Uterus (tissue), 4 donors: ENCODE results near the gene MYO1A. TPM values are rescaled to one million over a fixed set of nuclear protein-coding genes. Genes with fewer than 3 reads are reported as not detected.

Experiments used
- DNase-seq, 2 donors: peaks; one replicate each; pipeline ENCODE4 v3.0.0-alpha.2; 2019 to 2020
- H3K27ac ChIP-seq, 2 donors: fragments of 200-600 bp; sonication (generic); 1 replicate in 1 of 2; 2 replicates in 1 of 2; pipeline ENCODE4 v1.5.1; 2016 to 2018
- H3K27me3 ChIP-seq, 2 donors: fragments of 200-600 bp; sonication (generic); one replicate each; pipeline ENCODE4 v1.5.1; 2018 to 2019; ENCODE audit warnings: control low read depth in 1 of 2
- H3K36me3 ChIP-seq, 2 donors: fragments of 200-600 bp; sonication (generic); one replicate each; pipeline ENCODE4 v1.5.1; 2019; ENCODE audit warnings: control low read depth in 1 of 2
- H3K4me1 ChIP-seq, 2 donors: fragments of 200-600 bp; sonication (generic); one replicate each; pipeline ENCODE4 v1.5.1; 2018 to 2019; ENCODE audit warnings: control low read depth in 1 of 2
- H3K4me3 ChIP-seq, 2 donors: fragments of 200-600 bp; sonication (generic); 1 replicate in 1 of 2; 2 replicates in 1 of 2; pipeline ENCODE4 v1.5.1; 2018 to 2019; ENCODE audit warnings: mild to moderate bottlenecking in 1 of 2
- H3K9me3 ChIP-seq, 2 donors: fragments of 200-600 bp; sonication (generic); one replicate each; pipeline ENCODE4 v1.5.1; 2019; ENCODE audit warnings: control low read depth in 1 of 2
- POLR2A ChIP-seq, 2 donors: fragments of 450-650 bp; IDR thresholded peaks; one replicate each; pipeline ENCODE4 v1.6.1; 2016; ENCODE audit warnings: antibody characterized with exemption in 2 of 2, mild to moderate bottlenecking in 1 of 2, moderate library complexity in 1 of 2
- intact Hi-C: fragments of 100-400 bp; cut with DNase I; formaldehyde crosslinking; loops from one replicate; pipeline ENCODE4 v1.15.1; 2023; ENCODE audit warnings: low total_unique reads
- total RNA-seq, 4 donors: library from RNA; depleted of rRNA in 3 of 4; stranded (reverse); fragments of >200 nt in 3 of 4; gene quantifications; one replicate each; pipeline versions ENCODE4 v1.1.0 to v1.2.4, GENCODE V29; 2014 to 2023
- TF ChIP-seq, protein P1 (sequence below), 4 experiments: fragments of 200-600 bp in 2 of 4; fragments of 450-650 bp in 2 of 4; sonication (generic) in 2 of 4; IDR thresholded peaks; one replicate each; pipeline ENCODE4 v1.5.1; 2016 to 2019; ENCODE audit warnings: antibody characterized with exemption in 4 of 4, mild to moderate bottlenecking in 2 of 4, moderate library complexity in 1 of 4
- donor health status: DM: yes; HTN: yes; CAD: no.

Gene MYO1A
- total RNA-seq, 4 donors from 2014 or later = 0.59 to 1.3 TPM; not detected in 2

DNA sequence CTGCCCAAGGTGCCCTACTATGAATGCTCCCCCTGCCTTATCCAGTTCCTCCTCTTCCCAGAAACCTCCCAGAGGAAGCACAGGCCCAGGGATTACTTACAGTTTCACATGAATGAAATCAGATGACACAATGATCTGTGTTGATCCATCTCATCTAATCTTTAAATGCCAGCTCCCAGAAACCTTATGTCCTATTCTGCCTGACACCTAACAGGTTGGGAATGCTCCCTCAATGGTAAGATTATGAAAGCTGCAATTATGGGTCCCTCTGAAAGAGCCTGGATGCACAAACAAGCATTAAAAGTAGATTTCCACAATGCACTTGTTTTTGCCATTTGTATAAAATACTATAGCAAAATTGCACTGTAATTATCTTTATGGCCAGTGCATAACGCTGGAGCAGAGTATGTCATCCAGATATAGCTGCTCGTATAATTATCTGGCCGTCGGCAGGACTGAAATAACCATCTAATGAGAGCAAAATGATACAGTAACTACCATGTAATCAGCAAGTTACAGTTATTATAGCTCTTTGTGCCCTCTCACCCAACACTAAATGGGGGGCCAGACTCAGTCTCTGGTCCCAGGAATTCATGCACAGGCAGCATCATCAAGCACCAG, 39.2 kb downstream of the MYO1A start:
- intact Hi-C loops = no loop called here
- DNase-seq = no peak
- Histone ChIP-seq H3K9me3 (no peaks in the 10 kb centered on the region), H3K4me3 (no peak overlapping the region), H3K4me1 (peaks cover 0 to 4% of the 10 kb centered on the region in 2 donors), H3K27ac (no peak overlapping the region), H3K36me3 (no peaks in the 10 kb centered on the region), H3K27me3 (no peaks in the 10 kb centered on the region)
- no peak for TF ChIP-seq POLR2A (IDR thresholded peaks at IDR 0.05)
- TF ChIP-seq, protein P1, sequence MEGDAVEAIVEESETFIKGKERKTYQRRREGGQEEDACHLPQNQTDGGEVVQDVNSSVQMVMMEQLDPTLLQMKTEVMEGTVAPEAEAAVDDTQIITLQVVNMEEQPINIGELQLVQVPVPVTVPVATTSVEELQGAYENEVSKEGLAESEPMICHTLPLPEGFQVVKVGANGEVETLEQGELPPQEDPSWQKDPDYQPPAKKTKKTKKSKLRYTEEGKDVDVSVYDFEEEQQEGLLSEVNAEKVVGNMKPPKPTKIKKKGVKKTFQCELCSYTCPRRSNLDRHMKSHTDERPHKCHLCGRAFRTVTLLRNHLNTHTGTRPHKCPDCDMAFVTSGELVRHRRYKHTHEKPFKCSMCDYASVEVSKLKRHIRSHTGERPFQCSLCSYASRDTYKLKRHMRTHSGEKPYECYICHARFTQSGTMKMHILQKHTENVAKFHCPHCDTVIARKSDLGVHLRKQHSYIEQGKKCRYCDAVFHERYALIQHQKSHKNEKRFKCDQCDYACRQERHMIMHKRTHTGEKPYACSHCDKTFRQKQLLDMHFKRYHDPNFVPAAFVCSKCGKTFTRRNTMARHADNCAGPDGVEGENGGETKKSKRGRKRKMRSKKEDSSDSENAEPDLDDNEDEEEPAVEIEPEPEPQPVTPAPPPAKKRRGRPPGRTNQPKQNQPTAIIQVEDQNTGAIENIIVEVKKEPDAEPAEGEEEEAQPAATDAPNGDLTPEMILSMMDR (IDR thresholded peaks at IDR 0.05) = no peak

GRCh38 chr12:57009949-57010626, 39.8 kb downstream of the MYO1A start:
- peaks cover 0 to 4% of the 10 kb centered on the region in 2 donors for H3K4me1 ChIP-seq
- no peak for DNase-seq
- no peak overlapping the region for H3K4me3 ChIP-seq
- H3K9me3 ChIP-seq = no peaks in the 10 kb centered on the region
- H3K36me3 ChIP-seq = no peaks in the 10 kb centered on the region
- no peaks in the 10 kb centered on the region for H3K27me3 ChIP-seq
- TF ChIP-seq, protein P1 (IDR thresholded peaks at IDR 0.05) = no peak
- intact Hi-C loops = no loop called here
- H3K27ac ChIP-seq = no peak overlapping the region

- no peak overlapping the region for H3K4me3 ChIP-seq
- intact Hi-C loops = no loop called here
- H3K27me3 ChIP-seq = no peaks in the 10 kb centered on the region
- H3K4me1 ChIP-seq = peaks cover 0 to 4% of the 10 kb centered on the region in 2 donors
- H3K36me3 ChIP-seq = no peaks in the 10 kb centered on the region
- peak overlapping the region in 1 of 2 donors; percentile 11 for H3K27ac ChIP-seq
- TF ChIP-seq POLR2A (IDR thresholded peaks at IDR 0.05) = no peak
- TF ChIP-seq, protein P1 (IDR thresholded peaks at IDR 0.05) = peak; percentile 21 to 59 (median 54)
- no peak for DNase-seq
- H3K9me3 ChIP-seq = no peaks in the 10 kb centered on the region
Observed at GRCh38 chr12:57008178-57008577, 41.8 kb downstream of the MYO1A start.

- Histone ChIP-seq H3K27me3 (no peaks in the 10 kb centered on the region), H3K27ac (peak overlapping the region; percentile 71 to 89), H3K9me3 (no peaks in the 10 kb centered on the region), H3K4me1 (peaks cover 0 to 4% of the 10 kb centered on the region in 2 donors), H3K4me3 (peak overlapping the region; percentile 38 to 99), H3K36me3 (no peaks in the 10 kb centered on the region)
- TF ChIP-seq, protein P1 (IDR thresholded peaks at IDR 0.05) = no peak
- no peak for TF ChIP-seq POLR2A (IDR thresholded peaks at IDR 0.05)
- DNase-seq = no peak
- intact Hi-C loops = no loop called here
Observed at GRCh38 chr12:57006809-57007475, 43.0 kb downstream of the MYO1A start.
